ENCODE results near the gene S100A9. TPM values are rescaled to one million over a fixed set of nuclear protein-coding genes. Genes with fewer than 3 reads are reported as not detected.
A peak's percentile ranks its signal among the peaks of the same experiment; 100 is the strongest.

Gene S100A9
- total and polyA plus RNA-seq, 2 of the 4 experiments (the other 2 are of a cell fraction) = not detected

DNA sequence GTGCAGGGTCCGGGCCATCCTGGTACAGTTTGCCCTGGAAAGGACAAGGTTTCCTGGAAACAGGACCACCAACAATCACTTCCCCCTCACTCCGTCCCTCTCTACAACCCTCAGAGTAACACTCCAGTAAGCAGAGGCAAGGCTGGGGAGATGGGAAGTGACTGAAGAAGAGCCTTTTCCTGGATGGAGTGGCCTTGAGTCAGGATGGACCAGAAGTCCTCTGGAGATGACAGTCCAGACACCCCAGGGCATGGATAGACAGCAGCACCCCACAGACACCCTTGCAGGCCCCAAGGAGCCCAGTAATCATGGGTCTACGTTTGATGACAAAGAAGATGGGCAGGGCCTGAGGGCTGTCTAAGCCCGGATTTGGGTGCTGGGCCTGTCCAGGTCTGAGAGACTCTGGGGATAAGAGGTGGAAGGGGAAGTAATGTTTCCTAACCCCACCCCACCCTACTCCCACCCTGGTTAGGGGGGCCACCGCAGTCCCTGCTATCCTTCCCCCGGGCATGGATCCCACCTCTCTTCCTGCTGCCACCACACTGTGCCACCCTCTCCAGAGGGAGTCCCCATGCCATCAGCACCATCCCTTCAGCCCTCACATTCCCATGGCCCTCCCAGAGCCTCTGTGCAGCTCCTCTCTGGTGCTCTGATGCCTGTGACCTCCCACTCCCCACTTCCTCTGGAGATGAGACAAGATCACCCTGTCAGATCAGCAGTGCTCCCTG, 40.4 kb downstream of the S100A9 start:
- Histone ChIP-seq H4K20me1 (ENCODE audit: insufficient read depth, low read length) (no peaks in the 10 kb centered on the region), H3K4me1 (ENCODE audit: control insufficient read depth, insufficient read depth, low read length) (no peaks in the 10 kb centered on the region), H3K23ac (ENCODE audit: low read depth, low read length) (no peak overlapping the region), H3K4me2 (ENCODE audit: low read depth, low read length) (no peak overlapping the region), H3K27me3 (ENCODE audit: control insufficient read depth, insufficient read depth, low read length) (peaks cover 7% of the 10 kb centered on the region; the same call in 1 of the 2 replicates), H4K5ac (ENCODE audit: low read depth, low read length) (no peak overlapping the region), H3K79me1 (ENCODE audit: low read depth in 1 of 2, low read length in 2 of 2) (no peaks in the 10 kb centered on the region), H3K56ac (ENCODE audit: extremely low read depth, insufficient read depth, low read length) (no peak overlapping the region), H3K9me3 (ENCODE audit: control insufficient read depth, insufficient read depth, low read length) (no peaks in the 10 kb centered on the region), H3K4me3 (ENCODE audit: insufficient read depth, low read depth, low read length) (no peak overlapping the region), H3K4ac (ENCODE audit: low read depth, low read length) (no peak overlapping the region), H3K14ac (replicated peaks; ENCODE audit: low read depth, low read length) (no peak overlapping the region), H3K36me3 (ENCODE audit: control insufficient read depth, insufficient read depth, low read length) (no peaks in the 10 kb centered on the region), H4K91ac (ENCODE audit: insufficient read depth, low read depth, low read length) (no peak overlapping the region), H2AK5ac (ENCODE audit: low read depth, low read length) (no peak overlapping the region), H2AFZ (replicated peaks; ENCODE audit: low read length, poor library complexity) (no peak overlapping the region), H2BK5ac (ENCODE audit: low read depth, low read length, poor library complexity, severe bottlenecking) (no peak overlapping the region), H2BK120ac (ENCODE audit: low read depth, low read length) (no peak overlapping the region), H2AK9ac (replicated peaks; ENCODE audit: low read depth, low read length, poor library complexity) (peak overlapping the region; percentile 55), H3K9me1 (ENCODE audit: insufficient read depth, low read length) (no peaks in the 10 kb centered on the region), H3K9ac (ENCODE audit: low read depth, low read length) (no peak overlapping the region), H4K8ac (ENCODE audit: low read depth in 2 of 2, low read length in 2 of 2) (no peak overlapping the region), H2BK20ac (ENCODE audit: low read depth, low read length) (no peak overlapping the region), H3K27ac (ENCODE audit: insufficient read depth, low read length) (no peak overlapping the region), H3K18ac (ENCODE audit: low read depth, low read length) (no peak overlapping the region), H2BK15ac (ENCODE audit: low read depth, low read length) (no peak overlapping the region)
- ATAC-seq (ENCODE audit: low read depth) (no peak), DNase-seq (no peak)
- in situ Hi-C loops (cut with MboI; ENCODE audit: low sequenced_read_pairs) = no loop called here
- BruUV-seq (replicated peaks) = no TSS peak
- TF ChIP-seq CEBPB (IDR thresholded peaks at IDR 0.05; ENCODE audit: low read depth, low read length) = no peak
- TF ChIP-seq BHLHE40 (IDR thresholded peaks at IDR 0.05; ENCODE audit: low read depth, low read length) = no peak
- no peak for TF ChIP-seq MAZ (IDR thresholded peaks at IDR 0.05; ENCODE audit: borderline replicate concordance, low read depth, low read length)
- TF ChIP-seq FOS (IDR thresholded peaks at IDR 0.05; ENCODE audit: low read depth, low read length) = no peak
- TF ChIP-seq CHD1 (IDR thresholded peaks at IDR 0.05; ENCODE audit: low read depth, low read length) = no peak
- no peak for TF ChIP-seq CTCF (conservative IDR thresholded peaks at IDR 0.05; ENCODE audit: low read depth, low read length)
- TF ChIP-seq ELK1 (IDR thresholded peaks at IDR 0.05; ENCODE audit: borderline replicate concordance, low read depth, low read length) = no peak
- no peak for TF ChIP-seq POLR2A (IDR thresholded peaks at IDR 0.05; ENCODE audit: low read depth, low read length)
- TF ChIP-seq RAD21 (IDR thresholded peaks at IDR 0.05; ENCODE audit: low read length) = no peak
- TF ChIP-seq RFX5 (IDR thresholded peaks at IDR 0.05; ENCODE audit: low read depth, low read length) = no peak
- TF ChIP-seq SMC3 (IDR thresholded peaks at IDR 0.05; ENCODE audit: low read depth, low read length) = no peak
- TF ChIP-seq NFE2L2 (IDR thresholded peaks at IDR 0.05; ENCODE audit: low read depth, low read length) = no peak
- TF ChIP-seq USF2 (IDR thresholded peaks at IDR 0.05; ENCODE audit: low read depth, low read length) = no peak
- TF ChIP-seq RCOR1 (IDR thresholded peaks at IDR 0.05; ENCODE audit: insufficient replicate concordance, low read length) = no peak
- TF ChIP-seq MXI1 (IDR thresholded peaks at IDR 0.05; ENCODE audit: borderline replicate concordance, low read depth, low read length) = no peak
- no peak for TF ChIP-seq MAFK (IDR thresholded peaks at IDR 0.05; ENCODE audit: low read depth, low read length)
- intact Hi-C loops (cut with micrococcal nuclease) = no loop called here
- 70% methylated on average over 2 of the region's 6 CpGs; no CpG with 5 or more reads in 1 of the 2 experiments for WGBS, 2 experiments (ENCODE audit: extremely low coverage in 2 of 2, insufficient read length in 1 of 2)
- POLR2A ChIA-PET (ENCODE audit: unreplicated experiment) = no interaction called here
- CTCF ChIA-PET = interaction anchor here (0.6 kb wide), 1 partner anchor 51 kb away, joined by 5 read pairs; no protein-coding TSS in a partner anchor
- dilution Hi-C loops (cut with HindIII; ENCODE audit: low sequenced_read_pairs, unreplicated experiment) = no loop called here
